GM06990 (cell line): Measurements from ENCODE around the gene MXI1.

Source experiments
- DNase-seq: peaks from one replicate; pipeline ENCODE4 v3.0.0-alpha.2; 2011; ENCODE audit not compliant: insufficient read length; ENCODE audit errors: extremely low read depth
- H3K27me3 ChIP-seq: replicated peaks from 2 replicates; pipeline ENCODE4 v1.6.0; 2011; ENCODE audit warnings: low read length; ENCODE audit not compliant: control insufficient read depth, insufficient read depth
- H3K36me3 ChIP-seq: 2 replicates; pipeline ENCODE4 v1.5.1; 2011; ENCODE audit warnings: low read length; ENCODE audit not compliant: control insufficient read depth, insufficient read depth
- H3K4me3 ChIP-seq: replicated peaks from 2 replicates; pipeline ENCODE4 v1.5.1; 2011; ENCODE audit warnings: low read depth, mild to moderate bottlenecking, control low read depth, low read length
- CTCF ChIP-seq: IDR thresholded peaks from 2 replicates; pipeline ENCODE4 v1.5.1; 2011; ENCODE audit warnings: low read length, control low read depth, mild to moderate bottlenecking, inconsistent platforms; ENCODE audit not compliant: insufficient read depth, poor library complexity, severe bottlenecking

The MXI1 gene

GRCh38 chr10:110273474-110273873 is 66.1 kb downstream of the MXI1 start:
- no peak for DNase-seq
- no peak overlapping the region for H3K4me3 ChIP-seq
- no peaks in the 10 kb centered on the region for H3K36me3 ChIP-seq
- no peak for TF ChIP-seq CTCF
- no peaks in the 10 kb centered on the region for H3K27me3 ChIP-seq

GRCh38 chr10:110274072-110274627 is 66.7 kb downstream of the MXI1 start:
- no peaks in the 10 kb centered on the region for H3K36me3 ChIP-seq
- no peak overlapping the region for H3K4me3 ChIP-seq
- no peak for DNase-seq
- no peak for TF ChIP-seq CTCF
- no peaks in the 10 kb centered on the region for H3K27me3 ChIP-seq

GRCh38 chr10:110274647-110275046 is 67.2 kb downstream of the MXI1 start:
- Histone ChIP-seq H3K27me3 (no peaks in the 10 kb centered on the region), H3K36me3 (no peaks in the 10 kb centered on the region), H3K4me3 (no peak overlapping the region)
- no peak for TF ChIP-seq CTCF
- no peak for DNase-seq

- H3K36me3 ChIP-seq = no peaks in the 10 kb centered on the region
- no peak for TF ChIP-seq CTCF
Observed at GRCh38 chr10:110275128-110275729, 67.8 kb downstream of the MXI1 start.

GRCh38 chr10:110276603-110277002 is 69.2 kb downstream of the MXI1 start:
- Histone ChIP-seq H3K4me3 (no peak overlapping the region), H3K36me3 (no peaks in the 10 kb centered on the region), H3K27me3 (no peaks in the 10 kb centered on the region)
- no peak for DNase-seq
- TF ChIP-seq CTCF = no peak

More at GRCh38 chr10:110275128-110275729, 67.8 kb downstream of the MXI1 start:
- Histone ChIP-seq H3K4me3 (no peak overlapping the region), H3K27me3 (no peaks in the 10 kb centered on the region)
- no peak for DNase-seq

GRCh38 chr10:110277591-110277990 is 70.2 kb downstream of the MXI1 start:
- Histone ChIP-seq H3K27me3 (no peaks in the 10 kb centered on the region), H3K36me3 (no peaks in the 10 kb centered on the region), H3K4me3 (no peak overlapping the region)
- no peak for TF ChIP-seq CTCF
- DNase-seq = no peak
